ENCODE results near the gene RUVBL1.
A peak's percentile ranks its signal among the peaks of the same experiment; 100 is the strongest.
"Not testable (repeated sequence)": the region's sequence is repeated elsewhere in the genome, so short reads cannot be mapped to it uniquely, and the experiment has no call there.

Gene RUVBL1

DNA sequence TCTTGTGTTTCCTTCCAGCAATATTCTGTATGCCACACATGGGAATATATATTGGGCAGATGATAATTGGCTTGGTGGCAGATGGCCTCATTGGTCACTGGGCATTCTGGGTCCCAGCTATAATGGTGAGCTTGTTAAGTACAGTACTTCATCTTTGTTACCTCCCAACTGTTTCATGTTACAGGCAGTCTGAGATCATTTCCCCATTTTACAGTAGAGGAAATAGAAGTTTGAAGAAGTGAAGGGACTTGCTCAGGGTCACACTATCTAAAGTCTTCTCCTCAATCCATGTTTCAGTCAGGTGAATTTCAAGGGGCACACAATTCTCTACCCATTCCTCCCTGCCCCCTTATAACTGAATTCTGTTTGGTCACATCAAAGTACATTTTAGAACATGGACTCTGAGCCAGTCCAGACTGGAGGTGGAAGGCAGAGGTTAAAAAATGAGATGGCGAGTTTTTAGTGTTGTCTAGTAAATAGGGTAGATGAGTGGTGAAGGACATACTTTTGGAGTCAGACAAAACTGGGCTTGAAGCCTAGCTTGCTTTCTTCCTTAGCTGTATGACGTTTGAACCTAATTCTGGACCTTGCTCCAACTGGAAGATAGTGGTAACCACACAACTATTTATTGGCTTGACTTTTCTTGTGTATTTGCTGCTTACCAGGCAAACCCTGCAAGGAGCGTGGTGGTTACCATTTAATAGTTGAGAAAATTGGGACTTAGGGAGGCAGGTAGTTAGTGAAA is 32.2 kb upstream of the RUVBL1 start:
- DNase-seq (ENCODE audit: low read depth in 1 of 2, low spot score in 1 of 2): peak in 1 of 2 experiments; percentile 25
- Histone ChIP-seq H3K27ac (replicated peaks) (no peak overlapping the region), H3K27me3 (ENCODE audit: insufficient read depth, poor library complexity, severe bottlenecking) (no peaks in the 10 kb centered on the region), H3K4me3 (replicated peaks; ENCODE audit: insufficient read depth, low read length) (no peak overlapping the region)
- TF ChIP-seq, protein P1, sequence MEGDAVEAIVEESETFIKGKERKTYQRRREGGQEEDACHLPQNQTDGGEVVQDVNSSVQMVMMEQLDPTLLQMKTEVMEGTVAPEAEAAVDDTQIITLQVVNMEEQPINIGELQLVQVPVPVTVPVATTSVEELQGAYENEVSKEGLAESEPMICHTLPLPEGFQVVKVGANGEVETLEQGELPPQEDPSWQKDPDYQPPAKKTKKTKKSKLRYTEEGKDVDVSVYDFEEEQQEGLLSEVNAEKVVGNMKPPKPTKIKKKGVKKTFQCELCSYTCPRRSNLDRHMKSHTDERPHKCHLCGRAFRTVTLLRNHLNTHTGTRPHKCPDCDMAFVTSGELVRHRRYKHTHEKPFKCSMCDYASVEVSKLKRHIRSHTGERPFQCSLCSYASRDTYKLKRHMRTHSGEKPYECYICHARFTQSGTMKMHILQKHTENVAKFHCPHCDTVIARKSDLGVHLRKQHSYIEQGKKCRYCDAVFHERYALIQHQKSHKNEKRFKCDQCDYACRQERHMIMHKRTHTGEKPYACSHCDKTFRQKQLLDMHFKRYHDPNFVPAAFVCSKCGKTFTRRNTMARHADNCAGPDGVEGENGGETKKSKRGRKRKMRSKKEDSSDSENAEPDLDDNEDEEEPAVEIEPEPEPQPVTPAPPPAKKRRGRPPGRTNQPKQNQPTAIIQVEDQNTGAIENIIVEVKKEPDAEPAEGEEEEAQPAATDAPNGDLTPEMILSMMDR (IDR thresholded peaks at IDR 0.05; ENCODE audit: insufficient read depth, low read length): no peak
- TF ChIP-seq GABPA (IDR thresholded peaks at IDR 0.05; ENCODE audit: low read depth) (no peak), SPI1 (IDR thresholded peaks at IDR 0.05; ENCODE audit: borderline replicate concordance, low read depth) (peak; percentile 84; the same call in 1 of the 2 replicates), POLR2AphosphoS5 (IDR thresholded peaks at IDR 0.05; ENCODE audit: low read depth) (no peak)
- TF ChIP-seq, protein P2, sequence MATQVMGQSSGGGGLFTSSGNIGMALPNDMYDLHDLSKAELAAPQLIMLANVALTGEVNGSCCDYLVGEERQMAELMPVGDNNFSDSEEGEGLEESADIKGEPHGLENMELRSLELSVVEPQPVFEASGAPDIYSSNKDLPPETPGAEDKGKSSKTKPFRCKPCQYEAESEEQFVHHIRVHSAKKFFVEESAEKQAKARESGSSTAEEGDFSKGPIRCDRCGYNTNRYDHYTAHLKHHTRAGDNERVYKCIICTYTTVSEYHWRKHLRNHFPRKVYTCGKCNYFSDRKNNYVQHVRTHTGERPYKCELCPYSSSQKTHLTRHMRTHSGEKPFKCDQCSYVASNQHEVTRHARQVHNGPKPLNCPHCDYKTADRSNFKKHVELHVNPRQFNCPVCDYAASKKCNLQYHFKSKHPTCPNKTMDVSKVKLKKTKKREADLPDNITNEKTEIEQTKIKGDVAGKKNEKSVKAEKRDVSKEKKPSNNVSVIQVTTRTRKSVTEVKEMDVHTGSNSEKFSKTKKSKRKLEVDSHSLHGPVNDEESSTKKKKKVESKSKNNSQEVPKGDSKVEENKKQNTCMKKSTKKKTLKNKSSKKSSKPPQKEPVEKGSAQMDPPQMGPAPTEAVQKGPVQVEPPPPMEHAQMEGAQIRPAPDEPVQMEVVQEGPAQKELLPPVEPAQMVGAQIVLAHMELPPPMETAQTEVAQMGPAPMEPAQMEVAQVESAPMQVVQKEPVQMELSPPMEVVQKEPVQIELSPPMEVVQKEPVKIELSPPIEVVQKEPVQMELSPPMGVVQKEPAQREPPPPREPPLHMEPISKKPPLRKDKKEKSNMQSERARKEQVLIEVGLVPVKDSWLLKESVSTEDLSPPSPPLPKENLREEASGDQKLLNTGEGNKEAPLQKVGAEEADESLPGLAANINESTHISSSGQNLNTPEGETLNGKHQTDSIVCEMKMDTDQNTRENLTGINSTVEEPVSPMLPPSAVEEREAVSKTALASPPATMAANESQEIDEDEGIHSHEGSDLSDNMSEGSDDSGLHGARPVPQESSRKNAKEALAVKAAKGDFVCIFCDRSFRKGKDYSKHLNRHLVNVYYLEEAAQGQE (IDR thresholded peaks at IDR 0.05; ENCODE audit: insufficient replicate concordance, low read depth): no peak

DNA sequence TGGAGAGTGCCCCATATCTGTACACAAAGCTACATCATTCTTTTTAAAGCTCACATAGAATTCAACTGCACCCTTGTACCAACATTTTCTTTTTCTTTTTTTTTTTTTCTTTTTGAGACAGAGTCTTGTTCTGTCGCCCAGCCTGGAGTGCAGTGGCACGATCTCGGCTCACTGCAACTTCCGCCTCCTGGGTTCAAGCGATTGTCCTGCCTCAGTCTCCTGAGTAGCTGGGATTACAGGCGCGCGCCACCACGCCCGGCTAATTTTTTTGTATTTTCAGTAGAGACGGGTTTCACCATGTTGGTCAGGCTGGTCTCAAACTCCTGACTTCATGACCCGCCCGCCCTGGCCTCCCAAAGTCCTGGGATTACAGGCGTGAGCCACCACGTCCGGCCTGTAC is 30.7 kb upstream of the RUVBL1 start:
- not testable (repeated sequence) for DNase-seq (ENCODE audit: low read depth in 1 of 2, low spot score in 1 of 2); H3K27me3 ChIP-seq (ENCODE audit: insufficient read depth, poor library complexity, severe bottlenecking)
- Histone ChIP-seq H3K27ac (replicated peaks) (peak overlapping the region; percentile 81), H3K4me3 (replicated peaks; ENCODE audit: insufficient read depth, low read length) (peak overlapping the region; percentile 92)

DNA sequence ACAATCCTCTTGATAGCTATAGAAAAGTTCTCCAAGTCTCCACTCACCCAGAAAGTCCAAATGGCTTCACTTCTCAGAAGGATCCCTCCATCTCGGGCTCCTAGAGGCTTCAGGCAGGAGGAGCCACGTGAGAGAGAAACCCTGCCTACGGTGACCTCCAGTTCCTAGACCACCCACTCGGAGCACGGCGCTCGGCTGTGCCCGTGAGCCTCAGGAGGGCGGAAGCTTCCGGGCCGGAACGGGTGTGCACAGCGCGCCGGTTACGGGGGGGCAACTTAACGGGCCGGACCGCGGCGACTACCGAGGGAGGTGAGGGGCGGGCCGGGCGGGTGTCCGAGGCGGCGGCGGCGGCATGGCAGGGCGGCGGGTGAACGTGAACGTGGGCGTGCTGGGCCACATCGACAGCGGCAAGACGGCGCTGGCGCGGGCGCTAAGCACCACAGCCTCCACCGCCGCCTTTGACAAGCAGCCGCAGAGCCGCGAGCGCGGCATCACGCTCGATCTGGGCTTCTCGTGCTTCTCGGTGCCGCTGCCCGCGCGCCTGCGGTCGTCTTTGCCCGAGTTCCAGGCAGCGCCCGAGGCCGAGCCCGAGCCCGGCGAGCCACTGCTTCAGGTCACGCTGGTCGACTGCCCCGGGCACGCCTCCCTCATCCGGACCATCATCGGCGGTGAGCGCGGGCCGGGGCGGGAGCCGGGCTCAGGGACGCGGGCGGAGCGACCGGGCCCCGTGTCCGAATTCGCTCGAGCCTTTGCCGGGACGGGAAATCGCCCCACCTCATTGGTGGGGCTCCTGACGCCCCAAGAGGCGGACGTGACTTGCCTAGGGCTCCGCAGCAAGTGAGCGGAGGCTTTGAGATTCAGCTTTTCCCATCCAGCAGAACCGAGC is 29.8 kb upstream of the RUVBL1 start, which contains the start of gene EEFSEC:
TSS of gene EEFSEC (plus strand) at position 326 of the 886 bp plus-strand sequence. CDS start at position 353, 27 bp downstream.
- peak within 1 kb of the TSS; percentile 92 for H3K4me3 ChIP-seq (replicated peaks; ENCODE audit: insufficient read depth, low read length)
- TF ChIP-seq SPI1 (IDR thresholded peaks at IDR 0.05; ENCODE audit: borderline replicate concordance, low read depth) (no peak), GABPA (IDR thresholded peaks at IDR 0.05; ENCODE audit: low read depth) (peak; percentile 93), POLR2AphosphoS5 (IDR thresholded peaks at IDR 0.05; ENCODE audit: low read depth) (peak; percentile 84)
- TF ChIP-seq, protein P2 (IDR thresholded peaks at IDR 0.05; ENCODE audit: insufficient replicate concordance, low read depth): peak; percentile 54
- TF ChIP-seq, protein P1 (IDR thresholded peaks at IDR 0.05; ENCODE audit: insufficient read depth, low read length): no peak
- H3K27me3 ChIP-seq (ENCODE audit: insufficient read depth, poor library complexity, severe bottlenecking): no peaks in the 10 kb centered on the region
- peak; percentile 68 to 82 for DNase-seq (ENCODE audit: low read depth in 1 of 2, low spot score in 1 of 2)
- H3K27ac ChIP-seq (replicated peaks): peak within 1 kb of the TSS; percentile 81
